Measurements from ENCODE around the gene TMIE. TPM values are rescaled to one million over a fixed set of nuclear protein-coding genes. Genes with fewer than 3 reads are reported as not detected.

Gene TMIE
- total and polyA plus RNA-seq, 9 of the 15 experiments (the other 6 are each of a cell fraction or from before 2014, with no cell fraction given) = not detected

DNA sequence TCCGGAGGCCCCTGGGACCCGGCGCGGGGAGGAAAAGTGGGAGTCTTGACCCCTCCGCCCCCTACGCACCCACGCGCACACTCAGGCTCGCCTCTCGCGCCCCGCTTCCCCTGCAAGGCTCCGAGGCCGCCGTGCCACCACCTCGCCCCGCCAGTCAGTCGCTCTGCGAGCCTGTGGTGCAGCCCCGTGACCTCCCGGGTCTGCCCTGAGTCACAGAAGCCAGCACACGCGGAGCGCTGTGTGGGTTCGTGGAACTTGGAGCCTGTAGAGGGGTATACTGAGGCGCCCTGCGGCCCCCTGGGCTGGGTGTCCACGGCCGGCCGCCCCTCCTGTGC is 7.3 kb upstream of the TMIE start (continued):
- TF ChIP-seq ZNF263 (CRISPR knock-in tag; IDR thresholded peaks at IDR 0.05; ENCODE audit: borderline replicate concordance) (no peak), ARID1B (IDR thresholded peaks at IDR 0.05) (no peak), ZNF584 (CRISPR knock-in tag; IDR thresholded peaks at IDR 0.05; ENCODE audit: low read depth) (no peak), PHB2 (IDR thresholded peaks at IDR 0.05; ENCODE audit: low read depth) (no peak), L3MBTL2 (IDR thresholded peaks at IDR 0.05) (no peak), MBD2 (IDR thresholded peaks at IDR 0.05; ENCODE audit: borderline replicate concordance, low read depth) (no peak), NR2C2 (CRISPR knock-in tag; IDR thresholded peaks at IDR 0.05) (no peak), NR2C2 (tag; IDR thresholded peaks at IDR 0.05) (no peak), ATF7 (IDR thresholded peaks at IDR 0.05) (no peak), E2F4 (CRISPR knock-in tag; IDR thresholded peaks at IDR 0.05; ENCODE audit: low read depth) (no peak), CBFB (CRISPR knock-in tag; IDR thresholded peaks at IDR 0.05) (0 out of 2 replicates have a peak, but pooled peaks have one; percentile 31), ASH1L (IDR thresholded peaks at IDR 0.05; ENCODE audit: borderline replicate concordance, low read depth, partially characterized antibody) (no peak), POLR2AphosphoS5 (IDR thresholded peaks at IDR 0.05; ENCODE audit: control insufficient read depth, insufficient read depth, low read depth, low read length) (no peak), ZNF407 (IDR thresholded peaks at IDR 0.05; ENCODE audit: low read depth) (no peak), HDAC2 (IDR thresholded peaks at IDR 0.05) (no peak), BRD9 (IDR thresholded peaks at IDR 0.05; ENCODE audit: low read depth, partially characterized antibody) (no peak), CTBP1 (IDR thresholded peaks at IDR 0.05; ENCODE audit: borderline replicate concordance) (no peak), ZBTB33 (CRISPR knock-in tag; IDR thresholded peaks at IDR 0.05) (0 out of 2 replicates have a peak, but pooled peaks have one; percentile 28)
- TF ChIP-seq, protein P1, sequence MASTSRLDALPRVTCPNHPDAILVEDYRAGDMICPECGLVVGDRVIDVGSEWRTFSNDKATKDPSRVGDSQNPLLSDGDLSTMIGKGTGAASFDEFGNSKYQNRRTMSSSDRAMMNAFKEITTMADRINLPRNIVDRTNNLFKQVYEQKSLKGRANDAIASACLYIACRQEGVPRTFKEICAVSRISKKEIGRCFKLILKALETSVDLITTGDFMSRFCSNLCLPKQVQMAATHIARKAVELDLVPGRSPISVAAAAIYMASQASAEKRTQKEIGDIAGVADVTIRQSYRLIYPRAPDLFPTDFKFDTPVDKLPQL (IDR thresholded peaks at IDR 0.05; ENCODE audit: extremely low read depth, insufficient read length) = no peak

Measured in K562 (cell line).